ENCODE results near the gene LRRC1. TPM values are rescaled to one million over a fixed set of nuclear protein-coding genes. Genes with fewer than 3 reads are reported as not detected.

Gene LRRC1
- total and polyA plus RNA-seq, 2 of the 8 experiments (the other 6 are each of a cell fraction or from before 2014, with no cell fraction given) = 6.7 to 15.9 TPM

DNA sequence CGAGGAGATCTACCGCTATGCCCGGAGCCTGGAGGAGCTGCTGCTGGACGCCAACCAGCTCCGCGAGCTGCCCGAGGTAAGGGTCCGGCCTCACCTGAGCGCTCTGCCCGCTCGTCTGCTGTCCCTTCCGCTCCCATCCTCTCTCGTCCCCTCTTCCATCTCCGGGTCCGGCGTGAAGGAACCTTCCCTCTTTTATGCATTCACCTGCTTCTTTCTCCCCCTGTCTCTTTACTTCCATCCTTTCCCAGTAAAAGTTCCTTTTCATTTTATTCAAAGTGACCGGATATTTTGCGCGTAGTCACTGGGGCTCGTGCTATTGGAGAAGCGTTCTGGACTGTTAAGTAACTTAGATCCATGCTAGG is 516 bp downstream of the LRRC1 start:
- H3K27me3 ChIP-seq (replicated peaks in 1 of 4; ENCODE audit: control insufficient read depth in 3 of 4, extremely low read depth in 1 of 4, insufficient read depth in 3 of 4, low read length in 3 of 4) = peaks cover 0 to 6% (median 2%) of the 10 kb centered on the region in 4 experiments; a peak in 3 of 7 replicates
- peak overlapping the region; percentile 68 to 90 (median 88) for H3K4me3 ChIP-seq (ENCODE audit: extremely low read depth in 1 of 4, insufficient read depth in 2 of 4, low read depth in 3 of 4, low read length in 4 of 4)
- peak overlapping the region; percentile 96 to 99 for H3K4me2 ChIP-seq (ENCODE audit: insufficient read depth in 1 of 2, low read depth in 2 of 2, low read length in 2 of 2)
- no peak overlapping the region for H4K8ac ChIP-seq (ENCODE audit: extremely low read depth, insufficient read depth, low read length)
- peak overlapping the region; percentile 77; the same call in 1 of the 2 replicates for H2BK12ac ChIP-seq (ENCODE audit: low read depth, low read length)
- 0 out of 2 replicates have a peak overlapping the region, but pooled peaks have one; percentile 45 for H2BK5ac ChIP-seq (ENCODE audit: low read depth, low read length)
- peak overlapping the region; percentile 46 for H4K91ac ChIP-seq (replicated peaks; ENCODE audit: insufficient read length, low read length)
- H3K4ac ChIP-seq (replicated peaks; ENCODE audit: insufficient read length, low read depth, low read length) = no peak overlapping the region
- ChIA-PET POLR2A (ENCODE audit: partially characterized antibody) (interaction anchor here (0.6 to 2.4 kb wide), 11 partner anchors 9 to 343 kb away, joined by 3 to 10 read pairs (median 5); no protein-coding TSS in a partner anchor), CTCF (ENCODE audit: partially characterized antibody) (interaction anchor here (0.6 to 6.1 kb wide), 6 partner anchors 11 to 424 kb away, joined by 3 to 52 read pairs (median 4); no protein-coding TSS in a partner anchor)
- TF ChIP-seq NRF1 (IDR thresholded peaks at IDR 0.05; ENCODE audit: low read depth, low read length) (no peak), KDM4A (IDR thresholded peaks at IDR 0.05; ENCODE audit: low read depth, low read length, severe bottlenecking) (peak; percentile 15), BCL11A (IDR thresholded peaks at IDR 0.05; ENCODE audit: low read depth in 2 of 2, low read length in 2 of 2) (no peak), PHF8 (conservative IDR thresholded peaks at IDR 0.05; ENCODE audit: low read depth, low read length) (peak; percentile 11; the same call in 1 of the 2 replicates), SAP30 (IDR thresholded peaks at IDR 0.05; ENCODE audit: insufficient read depth, insufficient replicate concordance, low read length) (no peak)
- TF ChIP-seq, protein P1, sequence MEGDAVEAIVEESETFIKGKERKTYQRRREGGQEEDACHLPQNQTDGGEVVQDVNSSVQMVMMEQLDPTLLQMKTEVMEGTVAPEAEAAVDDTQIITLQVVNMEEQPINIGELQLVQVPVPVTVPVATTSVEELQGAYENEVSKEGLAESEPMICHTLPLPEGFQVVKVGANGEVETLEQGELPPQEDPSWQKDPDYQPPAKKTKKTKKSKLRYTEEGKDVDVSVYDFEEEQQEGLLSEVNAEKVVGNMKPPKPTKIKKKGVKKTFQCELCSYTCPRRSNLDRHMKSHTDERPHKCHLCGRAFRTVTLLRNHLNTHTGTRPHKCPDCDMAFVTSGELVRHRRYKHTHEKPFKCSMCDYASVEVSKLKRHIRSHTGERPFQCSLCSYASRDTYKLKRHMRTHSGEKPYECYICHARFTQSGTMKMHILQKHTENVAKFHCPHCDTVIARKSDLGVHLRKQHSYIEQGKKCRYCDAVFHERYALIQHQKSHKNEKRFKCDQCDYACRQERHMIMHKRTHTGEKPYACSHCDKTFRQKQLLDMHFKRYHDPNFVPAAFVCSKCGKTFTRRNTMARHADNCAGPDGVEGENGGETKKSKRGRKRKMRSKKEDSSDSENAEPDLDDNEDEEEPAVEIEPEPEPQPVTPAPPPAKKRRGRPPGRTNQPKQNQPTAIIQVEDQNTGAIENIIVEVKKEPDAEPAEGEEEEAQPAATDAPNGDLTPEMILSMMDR (IDR thresholded peaks at IDR 0.05; ENCODE audit: control extremely low read depth in 1 of 3, insufficient read depth in 1 of 3, low read depth in 1 of 3, low read length in 3 of 3) = no peak
- no peak overlapping the region for H3K27ac ChIP-seq (ENCODE audit: low read depth, low read length)
- peaks cover 10% of the 10 kb centered on the region for H3K79me1 ChIP-seq (ENCODE audit: low read depth, low read length)
- peaks cover 25% of the 10 kb centered on the region for H3K23me2 ChIP-seq (ENCODE audit: low read depth, low read length)
- no peak overlapping the region for H3K23ac ChIP-seq (ENCODE audit: insufficient read length)
- H3K79me2 ChIP-seq (ENCODE audit: control insufficient read depth in 1 of 2, insufficient read depth in 2 of 2, low read length in 2 of 2) = peaks cover 0 to 36% of the 10 kb centered on the region in 2 experiments; a peak in 3 of 4 replicates
- no peak overlapping the region for H2BK20ac ChIP-seq (ENCODE audit: low read length)
- no peak overlapping the region for H2BK15ac ChIP-seq (ENCODE audit: low read length)
- no peaks in the 10 kb centered on the region for H3K36me3 ChIP-seq (ENCODE audit: control insufficient read depth in 2 of 4, insufficient read depth in 4 of 4, low read length in 3 of 4)
- no peak for DNase-seq (ENCODE audit: low read depth in 1 of 2, low spot score in 2 of 2)
- H2BK120ac ChIP-seq (replicated peaks; ENCODE audit: low read depth, low read length) = no peak overlapping the region
- H3K14ac ChIP-seq (ENCODE audit: insufficient read length) = no peak overlapping the region
- 0 out of 2 replicates have a peak overlapping the region, but pooled peaks have one; percentile 69 for H2AFZ ChIP-seq (ENCODE audit: low read length)
- H2AK5ac ChIP-seq (ENCODE audit: low read depth, low read length) = no peak overlapping the region
- peaks cover 0 to 6% (median 3%) of the 10 kb centered on the region in 4 experiments; a peak in 5 of 7 replicates for H3K4me1 ChIP-seq (replicated peaks in 1 of 4; ENCODE audit: control insufficient read depth in 3 of 4, insufficient read depth in 4 of 4, low read length in 3 of 4)
- H3K18ac ChIP-seq (ENCODE audit: extremely low read depth, low read length) = peak overlapping the region; percentile 24; the same call in 1 of the 2 replicates
- 2% methylated on average over 21 of the region's 21 CpGs; no CpG with 5 or more reads in 1 of the 2 experiments for WGBS, 2 experiments (ENCODE audit: extremely low coverage in 1 of 2, insufficient coverage in 1 of 2, insufficient read length in 1 of 2, insufficient replicate concordance in 2 of 2, low coverage in 1 of 2, low lambda C conversion rate in 2 of 2, missing lambda C conversion rate in 1 of 2)
- no peaks in the 10 kb centered on the region for H3K9me3 ChIP-seq (ENCODE audit: insufficient read depth in 2 of 2, low read depth in 1 of 2, low read length in 1 of 2)
- FAIRE-seq = no peak
- no peak overlapping the region for H4K5ac ChIP-seq (ENCODE audit: insufficient read length, low read depth, low read length)
- H3K56ac ChIP-seq (replicated peaks; ENCODE audit: insufficient read length, low read depth, low read length) = no peak overlapping the region
- H4K20me1 ChIP-seq (replicated peaks in 1 of 2; ENCODE audit: control insufficient read depth in 1 of 2, insufficient read depth in 2 of 2, low read length in 2 of 2) = peaks cover 1 to 5% of the 10 kb centered on the region in 2 experiments
- H3K9ac ChIP-seq (replicated peaks in 1 of 4; ENCODE audit: extremely low read depth in 1 of 4, low read depth in 3 of 4, low read length in 3 of 4) = peak overlapping the region; percentile 58 to 91 (median 62)
